Activated CD4-positive, CD25-positive, alpha-beta regulatory T cell (primary cell): ENCODE results near the gene KMT5B.
A peak's percentile ranks its signal among the peaks of the same experiment; 100 is the strongest.

Experiments used
- DNase-seq, 4 experiments: peaks; one replicate each; lab custom pipeline; 2025; lab: John Stamatoyannopoulos, UW

KMT5B gene

DNA sequence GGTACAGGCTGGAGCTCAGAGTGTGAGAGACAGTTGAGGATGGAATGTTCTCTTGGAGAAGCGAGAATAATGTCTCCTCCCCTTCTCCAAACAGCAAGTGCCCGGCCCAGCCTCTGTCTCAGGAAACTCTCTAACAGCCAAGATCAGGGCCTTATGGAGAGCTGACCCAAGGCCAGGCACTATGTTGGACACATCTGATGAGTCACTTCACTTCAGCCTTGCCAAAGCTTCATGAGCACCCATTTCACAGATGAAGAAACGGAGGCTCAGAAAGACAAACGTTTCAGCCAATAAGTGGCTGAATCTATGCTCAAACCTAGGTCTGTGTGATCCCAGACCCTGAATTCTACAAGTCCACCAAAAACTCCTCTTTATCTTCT lies 69.8 kb downstream of the KMT5B start:
- no peak for DNase-seq

DNA sequence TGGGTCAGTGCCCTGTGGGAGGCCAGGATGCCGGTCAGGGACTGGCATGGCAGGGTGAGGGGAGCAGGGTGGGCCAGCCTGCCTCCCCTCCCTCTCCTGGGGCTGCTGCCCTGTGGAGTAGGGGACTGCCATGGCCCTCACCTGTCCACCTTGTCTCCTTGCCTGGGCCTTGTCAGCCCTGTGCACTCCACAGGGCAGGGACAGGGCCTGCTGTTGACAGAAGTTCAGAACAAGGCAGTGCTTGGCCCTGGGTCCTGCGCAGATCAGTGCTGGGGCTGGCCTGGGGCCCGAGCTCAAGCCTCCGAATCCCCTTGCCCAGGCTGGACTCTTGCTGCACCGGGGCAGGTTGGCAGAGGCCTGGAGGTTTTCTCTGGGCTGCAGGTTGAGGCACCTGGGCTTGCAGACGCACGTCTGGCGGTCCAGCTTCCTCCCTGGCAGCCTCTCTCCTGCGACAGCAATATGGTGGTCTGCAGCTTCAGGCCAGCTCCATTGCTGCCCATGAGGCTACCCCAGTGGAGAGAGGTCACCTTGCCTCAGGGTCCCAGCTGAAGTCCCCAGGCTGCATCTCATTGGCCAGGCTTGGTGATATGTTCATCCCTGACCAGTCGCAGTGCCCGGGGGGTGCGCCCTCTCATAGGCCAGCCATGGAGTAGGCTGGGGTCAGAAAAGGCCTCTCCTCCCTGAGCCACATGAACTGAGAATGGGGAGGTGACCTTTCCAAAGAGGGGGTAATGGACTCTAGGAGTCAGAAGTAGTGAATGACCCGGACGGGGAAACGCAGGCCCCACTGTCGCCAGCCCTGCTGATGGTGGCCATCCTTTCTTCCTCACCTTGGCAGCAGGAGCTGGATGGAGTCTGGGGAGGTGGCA lies 70.4 kb downstream of the KMT5B start:
- no peak for DNase-seq

DNA sequence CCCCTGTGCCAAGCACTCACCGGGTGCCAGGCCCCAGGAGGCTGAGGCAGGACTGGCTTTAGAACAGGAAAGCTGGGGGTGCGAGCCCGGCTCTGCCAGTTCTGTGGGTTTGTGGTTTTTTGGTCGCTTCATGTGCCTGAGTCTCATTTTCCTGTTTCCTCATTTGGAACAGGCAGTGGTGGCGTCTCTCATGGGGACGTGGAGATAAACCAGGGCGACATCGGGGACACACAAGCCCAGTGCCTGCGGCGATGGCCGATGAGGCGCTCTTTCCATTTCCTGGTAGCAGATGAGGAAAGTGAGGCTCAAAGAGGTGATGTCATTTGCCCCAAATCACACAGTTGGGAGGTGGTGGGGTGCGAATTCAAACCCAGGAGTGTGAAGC lies 71.1 kb downstream of the KMT5B start:
- DNase-seq, result no peak

DNA sequence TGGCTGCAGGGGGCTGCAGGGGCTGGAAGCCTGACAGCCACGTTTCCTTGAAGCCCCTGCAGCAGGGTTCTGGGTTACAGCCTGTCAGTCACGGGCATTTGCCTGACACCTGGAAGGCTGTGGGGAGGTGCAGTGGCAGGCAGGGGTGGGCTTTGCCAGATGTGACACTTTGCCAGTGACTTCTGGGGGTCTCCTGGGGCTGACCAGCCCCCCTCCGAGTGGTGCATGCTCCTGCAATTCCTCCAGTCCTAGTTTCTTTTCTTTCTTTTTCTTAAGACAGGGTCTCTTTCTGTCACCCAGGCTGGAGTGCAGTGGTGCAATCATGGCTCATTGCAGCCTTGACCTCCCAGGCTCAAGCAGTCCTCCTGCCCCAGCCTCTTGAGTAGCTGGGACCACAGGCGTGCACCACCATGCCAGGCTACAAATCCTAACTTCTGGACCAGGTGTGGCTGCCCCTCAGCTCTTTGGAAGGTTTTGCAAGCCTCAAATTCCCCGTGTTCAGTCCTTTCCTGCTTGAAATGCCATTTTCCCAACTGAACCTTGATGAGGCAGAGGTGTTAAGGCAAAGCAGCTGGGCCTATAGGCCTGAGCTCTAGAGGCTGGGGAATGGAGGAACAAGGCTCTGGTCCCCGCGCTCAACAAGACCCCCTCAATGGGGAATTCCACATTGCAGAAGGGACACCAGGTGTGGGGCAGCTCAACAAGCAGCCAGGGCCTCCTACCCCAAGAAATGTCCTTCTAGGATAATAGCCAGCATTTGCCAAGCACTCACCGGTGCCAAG lies 71.7 kb downstream of the KMT5B start:
- DNase-seq, result no peak

DNA sequence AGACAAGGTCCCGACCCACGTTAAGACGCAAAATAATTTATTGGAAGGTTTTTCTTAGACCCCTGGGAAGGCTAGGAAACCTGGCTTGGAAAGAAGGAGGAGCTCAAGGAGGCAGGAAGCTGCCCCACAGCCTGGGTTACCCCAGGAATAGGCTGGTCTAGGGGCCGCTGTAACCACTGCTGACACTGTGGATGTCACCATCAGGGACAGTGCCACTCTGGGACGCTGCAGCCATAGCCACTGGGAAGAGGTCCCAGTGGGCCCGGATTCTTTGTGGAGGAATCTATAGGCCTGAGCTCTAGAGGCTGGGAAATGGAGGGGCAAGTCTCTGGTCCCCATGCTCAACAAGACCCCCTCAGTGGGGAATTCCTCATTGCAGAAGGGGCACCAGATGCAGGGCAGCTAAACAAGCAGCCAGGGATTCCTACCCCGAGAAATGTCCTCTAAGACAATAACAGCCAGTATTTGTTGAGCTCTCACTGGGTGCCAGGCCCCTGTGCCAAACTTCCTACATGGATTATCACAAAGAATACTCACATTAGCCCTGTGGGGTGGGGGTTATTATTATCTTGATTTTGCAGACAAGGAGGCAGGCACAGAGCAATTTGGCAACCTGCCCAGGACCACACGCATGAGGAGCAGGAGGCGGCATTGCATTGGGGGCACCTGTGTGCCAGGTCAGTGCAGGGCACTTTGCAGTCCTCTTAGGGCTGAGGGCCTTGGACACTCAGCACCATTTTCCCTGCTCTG lies 72.4 kb downstream of the KMT5B start:
- no peak for DNase-seq

DNA sequence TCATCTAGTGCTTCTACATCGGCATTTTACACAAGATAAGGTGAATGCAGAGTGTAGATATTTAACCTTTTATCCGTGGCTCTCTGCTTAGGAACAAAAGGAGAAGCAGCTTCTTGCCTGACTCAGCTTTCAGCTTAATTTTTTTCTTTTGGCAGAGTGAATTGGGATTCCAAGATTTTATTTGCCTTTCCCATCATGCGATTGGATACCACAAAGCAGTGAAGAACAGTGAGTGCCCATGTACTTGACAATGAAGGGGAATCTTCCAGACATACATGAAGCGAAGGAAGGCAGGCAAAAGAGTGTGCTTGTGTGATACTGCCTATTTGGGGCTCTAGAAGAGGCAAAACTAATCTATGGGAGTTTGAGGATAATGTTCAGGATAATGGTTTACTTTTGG lies 74.9 kb downstream of the KMT5B start:
- no peak for DNase-seq

DNA sequence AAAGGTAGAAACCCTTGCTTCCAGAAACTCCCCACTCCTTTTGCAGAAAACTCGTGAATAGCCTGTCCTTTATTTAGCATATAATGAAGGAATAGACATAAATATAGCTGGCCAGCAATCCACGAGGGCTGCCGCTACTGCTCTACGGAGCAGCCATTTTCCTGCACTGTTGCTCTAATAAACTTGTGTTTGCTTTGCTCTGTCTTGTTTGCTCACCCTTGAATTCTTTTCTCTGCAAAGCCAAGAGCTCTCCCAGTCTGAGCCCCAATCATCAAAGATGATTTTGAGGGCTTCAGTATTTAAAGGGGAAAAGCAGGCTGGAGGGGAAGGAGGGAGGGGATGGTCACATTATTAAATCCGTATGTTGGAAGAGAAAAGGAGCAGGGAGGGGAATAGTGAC lies 75.3 kb downstream of the KMT5B start:
- no peak for DNase-seq

DNA sequence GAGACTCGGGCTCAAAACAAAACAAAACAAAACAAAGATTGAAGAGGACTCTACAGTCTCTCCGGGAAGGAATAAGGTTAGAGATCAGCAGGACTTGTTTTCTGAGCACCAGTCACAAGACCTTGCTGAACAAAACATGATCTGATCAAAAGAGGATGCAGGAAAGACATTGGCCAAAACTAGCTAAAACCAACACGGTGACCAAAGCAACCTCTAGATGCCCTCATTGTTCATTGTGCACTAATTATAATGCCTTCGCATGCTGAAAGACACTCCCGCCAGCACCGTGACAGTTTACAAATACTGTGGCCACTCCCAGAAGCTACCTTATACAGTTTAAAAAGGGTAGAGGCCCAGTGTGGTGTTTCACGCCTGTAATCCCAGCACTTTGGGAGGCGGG lies 76.2 kb downstream of the KMT5B start:
- DNase-seq, result no peak

DNA sequence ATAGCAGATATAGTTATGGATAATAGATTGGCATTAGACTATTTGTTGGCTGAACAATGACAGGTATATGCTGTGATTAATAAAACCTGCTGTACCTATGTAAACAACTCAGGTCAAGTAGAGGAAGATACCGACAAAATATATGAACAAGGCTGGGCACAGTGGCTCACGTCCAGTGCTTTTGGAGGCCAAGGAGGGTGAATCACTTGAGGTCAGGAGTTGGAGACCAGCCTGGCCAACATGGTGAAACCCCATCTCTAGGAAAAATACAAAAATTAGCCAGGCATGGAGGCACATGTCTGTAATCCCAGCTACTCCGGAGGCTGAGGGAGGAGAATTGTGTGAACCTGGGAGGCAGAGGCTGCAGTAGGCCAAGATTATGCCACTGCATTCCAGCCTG lies 77.9 kb downstream of the KMT5B start:
- no peak for DNase-seq

DNA sequence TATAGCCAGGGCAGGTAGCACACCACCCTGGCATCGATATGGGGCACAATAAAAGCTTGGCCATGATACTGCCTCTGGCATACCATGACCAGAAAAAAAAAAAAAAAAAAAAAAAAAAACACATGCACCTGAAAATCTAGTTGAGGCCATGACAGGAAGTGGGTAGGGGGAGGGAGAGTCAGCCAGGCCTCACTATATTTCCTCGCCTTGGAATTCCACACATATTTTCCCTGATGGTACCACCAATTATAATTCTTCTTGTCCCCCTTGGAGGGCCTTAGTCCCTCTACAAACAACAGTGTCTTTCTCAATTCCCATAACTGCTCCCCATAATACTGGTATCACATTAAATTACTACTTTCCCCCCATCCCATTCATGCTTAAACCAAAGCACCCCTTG lies 79.3 kb downstream of the KMT5B start:
- no peak for DNase-seq

DNA sequence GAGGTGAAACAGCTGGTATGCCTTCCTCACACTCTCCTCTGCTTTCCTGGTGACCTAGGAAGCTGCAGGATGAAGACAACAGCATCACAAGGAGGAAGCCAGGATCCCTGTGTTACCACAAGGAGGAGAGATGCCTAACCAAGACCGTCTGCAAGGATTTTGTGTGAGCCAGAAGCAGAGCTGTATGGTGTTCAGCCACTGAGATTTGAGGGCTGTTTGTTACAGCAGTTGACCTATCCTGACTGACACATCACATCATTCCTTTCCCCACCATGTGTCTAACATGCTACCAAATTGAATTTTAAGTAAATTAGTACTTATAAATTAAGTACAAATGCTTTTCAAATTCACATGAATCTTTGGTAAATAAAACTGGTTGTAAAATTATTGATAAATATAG lies 83.0 kb downstream of the KMT5B start:
- DNase-seq, result no peak

DNA sequence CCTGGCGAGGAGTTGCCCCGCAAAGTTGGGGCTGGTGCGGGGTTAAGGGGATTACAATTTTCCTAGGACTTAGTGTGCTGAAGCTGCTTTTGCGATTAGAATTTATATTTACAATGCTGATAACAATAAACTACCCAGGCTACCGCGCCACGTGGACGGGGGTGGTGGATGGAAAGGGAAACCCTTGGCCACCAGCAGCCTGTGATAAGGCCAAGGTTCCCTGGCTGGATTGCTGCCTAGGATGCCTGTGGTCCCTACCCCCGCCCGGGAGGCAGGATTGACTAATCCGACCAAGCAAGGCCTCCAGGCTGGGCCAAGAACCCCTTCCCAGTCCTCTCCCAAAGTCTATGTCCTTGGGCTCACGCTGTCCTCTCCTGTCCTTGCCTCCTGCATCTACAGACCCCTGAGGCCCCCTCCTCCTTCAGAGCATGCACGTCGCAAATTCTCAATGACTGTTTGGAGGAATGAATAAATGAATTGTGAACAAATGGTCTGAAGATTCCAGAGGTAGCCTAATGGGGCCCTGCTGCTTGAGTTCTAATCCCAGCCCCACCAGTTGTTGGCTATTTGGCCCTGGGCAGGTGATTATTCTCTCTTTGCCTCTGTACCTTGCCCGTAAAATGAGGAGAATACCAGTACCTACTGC lies 84.3 kb downstream of the KMT5B start:
- DNase-seq, result no peak

DNA sequence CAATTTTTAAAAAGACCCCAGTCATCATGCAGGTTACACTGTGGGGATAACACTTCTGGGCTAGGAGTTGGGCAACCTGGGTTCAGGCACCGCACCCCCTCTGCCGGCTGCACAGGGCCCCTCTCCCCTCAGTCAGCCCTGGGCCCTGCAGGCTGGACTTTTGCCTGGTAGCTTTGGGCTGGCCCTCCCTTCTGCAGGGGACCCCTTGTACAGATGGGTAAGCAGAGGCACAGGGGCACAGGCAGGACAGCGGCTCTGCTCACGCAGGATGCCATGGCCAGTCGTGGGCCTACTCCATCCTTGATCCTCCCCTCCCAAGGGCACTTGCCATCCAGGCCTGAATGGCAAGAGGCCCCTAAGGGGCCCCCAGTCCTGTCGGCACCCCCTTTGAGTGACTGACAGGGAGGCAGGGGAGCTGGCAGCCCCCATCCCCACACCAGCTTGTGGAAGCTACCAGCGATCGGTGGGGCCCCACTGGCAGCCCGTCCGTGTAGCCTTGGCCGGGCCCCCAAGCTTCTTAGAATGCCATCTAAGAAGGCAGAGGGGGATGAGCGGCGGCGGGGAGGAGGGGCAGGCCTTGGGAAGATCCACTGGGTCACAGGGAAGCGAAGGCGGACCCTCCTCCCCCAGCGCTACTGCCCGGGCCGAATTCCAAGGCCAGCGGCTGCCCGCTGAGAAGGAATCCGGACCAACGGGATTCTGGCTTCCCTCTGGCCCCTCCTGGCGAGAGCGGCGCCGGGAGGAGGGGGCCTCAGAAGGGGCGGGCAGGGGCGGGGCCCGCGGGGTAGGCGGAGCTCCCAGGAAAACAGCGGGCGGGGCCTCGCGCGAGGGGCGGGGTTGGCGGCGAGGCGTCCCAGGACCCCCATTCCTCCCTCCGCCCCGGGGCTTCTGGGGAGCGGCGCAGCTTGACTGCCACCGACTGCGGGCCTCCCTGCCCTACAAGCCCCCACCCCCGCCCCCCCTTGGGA lies 85.1 kb downstream of the KMT5B start:
- no peak for DNase-seq

DNA sequence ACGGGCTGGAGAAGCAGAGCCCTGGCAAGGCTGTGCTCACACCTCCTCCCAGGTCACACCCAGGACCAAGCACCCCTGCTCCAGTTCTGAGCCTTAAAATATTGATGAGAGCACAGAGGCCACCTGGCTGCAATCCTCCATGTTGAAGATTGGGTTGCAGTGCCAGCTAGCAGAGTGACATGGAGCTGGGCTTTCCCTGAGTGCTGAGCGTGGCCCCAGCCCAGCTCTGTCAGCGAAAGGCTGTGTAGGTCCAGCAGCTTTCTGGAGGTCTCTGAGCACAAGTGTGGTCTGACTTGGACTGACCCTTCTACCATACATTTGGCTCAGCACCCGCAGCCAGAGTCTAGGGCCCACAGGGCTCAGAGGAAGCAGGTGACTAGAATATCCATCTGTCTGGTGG lies 87.9 kb downstream of the KMT5B start:
- DNase-seq, result no peak

DNA sequence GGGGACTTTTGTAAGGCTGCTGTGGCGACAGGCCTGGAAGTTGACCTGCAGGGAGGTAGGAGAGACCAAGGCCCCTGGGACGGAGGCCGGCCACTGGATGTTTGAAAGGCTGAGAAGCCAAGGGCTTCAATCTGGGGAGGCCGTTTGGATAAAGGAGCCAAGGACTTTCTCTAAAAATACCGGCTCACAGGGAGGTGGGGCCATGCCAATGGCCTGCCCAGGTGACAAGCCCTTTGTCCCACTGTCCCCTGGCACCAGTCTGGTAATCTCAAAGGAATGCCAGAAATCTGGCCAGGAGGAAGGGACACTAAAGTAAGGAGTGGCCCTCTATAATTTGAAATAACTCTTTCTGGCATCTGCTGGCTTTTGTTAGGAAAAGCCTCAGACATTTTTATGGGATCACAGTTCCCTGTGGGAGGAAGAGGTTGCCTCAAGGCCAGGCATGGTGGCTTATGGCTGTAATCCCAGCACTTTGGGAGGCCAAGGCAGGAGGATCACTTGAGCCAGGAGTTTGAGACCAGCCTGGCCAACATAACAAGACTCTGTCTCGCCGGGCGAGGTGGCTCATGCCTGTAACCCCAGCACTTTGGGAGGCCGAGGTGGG lies 90.1 kb downstream of the KMT5B start:
- no peak for DNase-seq

DNA sequence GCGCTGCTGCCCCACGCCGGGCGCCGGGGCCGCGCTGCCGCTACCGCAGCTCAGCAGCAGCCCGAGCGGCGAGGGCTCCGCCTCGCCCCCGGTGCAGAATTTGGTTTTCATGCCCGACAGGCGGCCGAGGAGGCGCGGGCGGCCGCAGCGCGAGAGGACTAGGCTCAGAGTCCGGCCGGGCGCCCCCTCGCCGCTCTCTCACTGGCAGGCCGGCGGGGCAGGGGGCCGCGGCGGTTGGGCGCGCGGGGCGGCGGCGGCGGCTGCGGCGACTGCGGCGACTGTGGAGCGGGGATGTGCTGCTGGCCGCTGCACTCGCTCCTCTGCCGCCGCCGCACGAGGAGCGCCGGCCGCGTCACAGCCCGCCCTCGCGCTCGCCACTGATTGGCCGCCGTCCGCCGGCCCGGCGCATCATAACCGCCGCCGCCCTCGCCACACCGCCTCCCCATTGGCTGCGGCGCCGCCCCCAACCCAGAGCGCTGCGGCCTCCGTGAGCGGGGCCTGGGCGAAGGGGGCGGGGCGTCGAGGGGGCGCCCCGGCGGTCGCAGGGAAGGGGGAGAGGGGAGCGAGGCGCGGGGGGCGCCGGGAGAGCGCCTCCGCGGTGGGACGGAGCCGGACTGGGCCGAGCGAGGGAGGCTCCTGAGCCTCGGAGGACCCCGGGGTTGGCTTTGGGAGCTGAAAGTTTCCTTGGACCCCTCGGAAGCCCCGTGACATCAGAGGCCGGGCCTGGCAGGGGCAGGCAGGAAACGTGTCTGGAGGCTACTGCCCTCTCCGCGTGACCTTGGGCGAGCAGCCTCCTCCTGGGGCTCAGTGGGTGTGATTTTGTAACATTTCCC lies 91.8 kb downstream of the KMT5B start, which contains the start of gene CHKA:
Gene CHKA (minus strand): TSS at position 322 of the 833 bp plus-strand sequence. CDS start 211 bp downstream, at position 111.
- peak; percentile 65 to 73 (median 68) for DNase-seq

DNA sequence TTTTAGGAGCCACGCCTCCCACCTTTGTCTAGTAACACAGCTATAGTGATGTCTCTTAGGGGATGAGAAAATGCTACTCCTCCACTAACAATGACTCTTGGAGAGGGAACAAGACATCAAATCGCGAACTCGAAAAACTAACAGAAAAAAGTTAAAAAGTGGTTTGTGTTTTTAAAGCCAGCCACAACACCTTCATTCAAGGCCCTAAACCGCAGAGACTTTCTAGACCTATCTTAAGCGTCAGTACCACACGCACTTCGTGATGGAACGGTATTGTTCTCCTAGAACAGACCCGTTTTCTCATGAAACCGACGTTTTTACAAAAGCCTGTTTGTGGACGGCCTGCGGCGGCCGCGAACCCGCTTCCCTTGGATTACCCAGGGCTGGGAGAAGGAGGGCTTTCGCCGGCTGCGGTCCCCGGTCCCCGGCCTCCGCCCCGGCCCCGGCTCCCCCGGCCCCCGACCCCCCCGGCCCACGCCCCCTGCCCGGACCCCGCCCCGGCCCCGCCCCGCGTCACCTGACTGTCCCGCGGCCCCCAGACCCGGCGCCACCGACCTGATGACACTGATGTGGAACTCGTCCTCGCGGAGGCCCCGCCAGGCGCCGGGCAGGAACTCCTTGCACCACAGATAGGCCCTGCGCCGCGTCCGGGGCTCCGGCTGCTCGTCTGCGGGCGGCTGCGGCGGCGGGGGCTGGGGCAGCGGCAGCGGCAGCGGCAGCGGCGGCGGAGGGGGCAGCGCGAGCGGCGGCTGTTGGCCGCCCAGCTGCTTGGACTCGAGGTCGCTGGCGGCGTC lies 92.6 kb downstream of the KMT5B start:
- DNase-seq, result peak in 2 of 4 experiments; percentile 26 to 27

DNA sequence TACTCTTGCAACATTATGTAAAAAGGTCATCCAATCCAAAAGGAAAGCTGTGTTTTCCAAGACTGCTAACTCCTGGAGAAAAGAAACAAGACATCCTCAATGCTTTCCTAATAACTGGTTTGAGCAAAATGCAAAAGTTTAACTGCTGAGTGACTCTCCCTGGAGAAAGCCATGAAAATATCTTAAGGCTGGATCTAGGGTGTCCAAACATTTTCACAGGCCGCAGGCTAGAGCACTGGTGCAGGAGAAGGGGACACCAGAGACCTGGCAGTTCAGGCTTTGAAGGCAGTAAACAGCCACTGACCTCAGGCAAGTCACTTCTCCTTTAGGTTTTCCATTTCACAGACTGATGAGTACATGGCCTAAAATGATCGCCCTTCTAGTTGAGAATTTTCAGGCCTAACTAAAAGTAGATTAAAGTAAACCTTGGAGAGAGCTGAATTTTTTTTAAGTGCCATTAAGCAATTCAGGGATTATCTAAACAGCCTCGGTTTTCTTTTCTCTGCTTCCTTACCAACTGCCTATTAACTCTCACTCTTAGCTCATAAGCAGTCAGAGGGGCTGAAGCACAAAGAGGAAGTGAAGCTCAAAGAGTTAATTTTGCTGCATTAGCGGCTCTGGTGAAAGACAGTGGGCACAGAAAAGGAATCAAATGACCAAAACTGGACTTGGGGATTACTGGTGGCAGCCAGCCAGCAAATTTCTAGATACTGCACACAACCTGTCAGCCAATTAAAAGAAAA lies 94.2 kb downstream of the KMT5B start:
- DNase-seq, result no peak
